Measurements from ENCODE around the gene SLC9A8.
A peak's percentile ranks its signal among the peaks of the same experiment; 100 is the strongest.

SLC9A8 gene

DNA sequence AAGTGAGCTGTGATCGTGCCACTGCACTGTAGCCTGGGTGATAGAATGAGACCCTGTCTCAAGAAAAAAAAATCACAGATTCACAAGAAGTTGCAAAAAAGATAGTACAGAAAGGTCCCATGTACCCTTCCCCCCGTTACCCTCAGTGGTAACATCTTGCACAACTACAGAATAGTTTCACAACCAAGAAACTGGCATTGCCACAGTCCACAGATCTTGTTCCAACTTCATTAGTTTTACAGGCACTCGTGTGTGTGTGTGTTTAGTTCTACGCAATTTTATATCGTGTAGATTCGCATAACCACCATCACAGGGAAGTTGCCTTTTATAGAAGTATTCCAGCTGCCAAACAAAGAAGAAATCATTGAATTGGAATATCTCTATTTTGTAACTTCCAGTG lies 83.6 kb downstream of the SLC9A8 start:
- no peak for DNase-seq

DNA sequence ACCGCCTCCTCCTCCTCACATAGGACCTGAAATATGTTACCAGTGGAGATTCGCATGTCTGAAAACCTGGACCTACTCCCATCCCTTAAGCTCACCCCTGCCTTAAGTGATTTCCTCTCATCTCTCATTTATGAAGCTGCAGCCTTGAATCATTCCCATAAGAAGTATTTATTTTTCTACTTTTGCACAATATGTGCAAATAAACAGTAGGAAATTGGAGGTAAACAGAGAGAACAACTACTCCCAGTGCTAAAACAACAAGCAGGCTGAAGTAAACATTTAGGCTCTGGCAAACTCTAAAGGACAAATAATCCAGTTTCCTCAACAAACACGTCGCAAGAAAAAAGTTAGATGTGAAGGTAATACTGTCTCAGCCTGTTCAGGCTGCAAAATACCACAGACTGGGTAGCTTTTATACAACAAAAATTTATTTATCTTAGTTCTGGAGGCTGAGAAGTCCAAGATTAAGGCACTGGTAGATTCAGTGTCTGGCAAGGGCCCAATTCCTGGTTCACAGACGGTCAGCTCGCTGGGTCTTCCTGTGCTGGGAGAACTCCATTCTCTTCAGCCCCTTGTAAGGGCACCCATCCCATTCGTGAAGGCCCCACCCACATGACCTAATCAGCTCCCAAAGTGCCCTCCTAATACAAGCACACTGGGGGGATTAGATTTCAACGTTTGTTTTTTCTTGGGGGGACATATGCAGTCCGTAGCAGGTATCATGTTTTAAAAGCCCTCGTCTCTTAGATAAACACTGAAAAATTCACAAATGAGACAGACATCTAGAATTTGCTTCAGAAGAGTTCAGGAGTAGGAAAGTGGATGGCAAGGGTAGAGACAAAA lies 87.1 kb downstream of the SLC9A8 start:
- DNase-seq: no peak

DNA sequence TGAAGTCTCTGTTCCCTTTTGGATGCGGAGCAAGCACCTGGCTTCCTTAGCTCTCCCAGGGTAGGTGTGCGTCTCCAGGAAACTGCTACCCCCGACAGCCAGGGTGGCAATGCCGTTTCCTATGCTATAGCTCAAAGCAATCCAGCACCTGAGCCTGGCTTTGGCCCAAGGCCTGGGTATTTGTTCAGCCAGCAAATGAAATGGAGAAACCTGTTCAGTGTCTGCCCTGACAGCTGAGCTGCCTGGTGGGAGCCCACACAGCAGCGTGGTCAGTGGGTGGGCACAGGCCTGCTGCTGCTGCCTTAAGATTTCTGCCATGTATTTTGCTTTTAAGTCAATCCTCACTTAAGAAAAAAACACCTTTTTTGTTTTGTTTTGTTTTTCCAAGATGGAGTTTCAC lies 89.0 kb downstream of the SLC9A8 start:
- no peak for DNase-seq

DNA sequence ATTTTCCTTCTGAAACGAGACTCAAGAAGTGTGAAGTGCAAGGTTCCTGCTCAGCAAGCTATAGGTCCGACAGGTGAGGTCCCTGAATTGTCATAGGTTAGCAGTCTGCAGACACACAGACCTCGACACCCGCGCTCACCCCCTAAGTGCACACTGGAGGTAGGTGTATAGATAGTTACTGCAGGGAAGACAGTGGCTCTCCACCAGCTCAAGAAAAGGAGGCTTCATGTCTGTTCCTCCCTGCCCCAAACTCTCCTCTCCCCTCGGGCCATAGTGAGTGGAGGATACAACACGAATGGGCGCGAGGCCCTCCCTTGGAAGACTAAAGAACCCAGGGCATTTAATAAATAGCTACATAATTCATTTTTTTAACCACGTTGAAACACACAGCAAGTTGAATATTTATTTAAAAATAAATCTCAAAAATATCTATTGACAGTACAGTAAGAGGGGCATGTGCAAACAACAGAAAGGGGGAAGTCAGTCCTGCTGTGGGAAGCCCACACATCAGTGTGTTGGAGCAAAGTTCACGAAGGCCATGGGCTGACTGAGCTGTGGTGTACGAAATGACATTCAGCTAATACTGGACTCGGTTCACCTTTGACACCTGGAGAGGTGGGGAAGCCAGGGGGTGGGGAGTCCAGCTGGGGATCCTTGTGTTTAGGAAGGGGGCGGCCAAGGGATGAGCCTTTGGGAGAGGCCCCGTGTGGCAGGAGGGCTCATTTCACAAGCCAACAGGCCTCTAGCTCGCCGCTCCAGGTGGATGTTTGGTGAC lies 92.0 kb downstream of the SLC9A8 start:
- no peak for DNase-seq

DNA sequence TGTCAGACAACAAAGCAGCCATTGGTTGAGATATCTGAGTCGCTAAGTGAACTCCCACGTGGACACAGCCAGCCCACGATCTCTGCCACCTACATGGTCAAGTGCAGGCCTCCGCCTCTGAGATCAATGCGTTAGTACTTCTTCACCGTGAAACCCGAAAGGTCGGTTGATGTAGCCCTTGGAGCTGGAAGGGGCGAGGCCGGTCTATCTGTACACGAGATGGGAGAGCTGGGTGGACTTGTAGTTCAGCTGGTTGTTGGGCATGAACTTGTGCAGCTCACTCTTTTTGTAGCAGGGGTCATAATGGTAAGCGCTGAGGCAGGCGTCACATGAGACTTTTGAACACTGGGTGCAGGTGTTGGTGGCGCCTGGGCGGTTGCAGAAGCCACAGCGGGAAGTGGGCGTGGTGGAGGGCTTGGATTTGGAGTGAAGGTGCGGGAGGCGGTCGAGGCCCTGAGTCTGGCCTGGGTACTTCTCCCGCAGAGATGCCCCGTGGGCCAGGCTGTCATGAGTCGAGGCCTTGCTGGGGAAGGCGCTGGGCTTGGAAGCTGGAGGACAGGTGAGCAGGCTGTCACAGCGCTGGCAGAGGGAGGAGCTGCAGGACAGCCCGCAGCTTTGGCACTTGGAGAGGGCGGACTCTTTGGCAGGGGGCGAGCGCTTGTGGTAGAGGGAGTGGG lies 92.9 kb downstream of the SLC9A8 start:
- DNase-seq: no peak

DNA sequence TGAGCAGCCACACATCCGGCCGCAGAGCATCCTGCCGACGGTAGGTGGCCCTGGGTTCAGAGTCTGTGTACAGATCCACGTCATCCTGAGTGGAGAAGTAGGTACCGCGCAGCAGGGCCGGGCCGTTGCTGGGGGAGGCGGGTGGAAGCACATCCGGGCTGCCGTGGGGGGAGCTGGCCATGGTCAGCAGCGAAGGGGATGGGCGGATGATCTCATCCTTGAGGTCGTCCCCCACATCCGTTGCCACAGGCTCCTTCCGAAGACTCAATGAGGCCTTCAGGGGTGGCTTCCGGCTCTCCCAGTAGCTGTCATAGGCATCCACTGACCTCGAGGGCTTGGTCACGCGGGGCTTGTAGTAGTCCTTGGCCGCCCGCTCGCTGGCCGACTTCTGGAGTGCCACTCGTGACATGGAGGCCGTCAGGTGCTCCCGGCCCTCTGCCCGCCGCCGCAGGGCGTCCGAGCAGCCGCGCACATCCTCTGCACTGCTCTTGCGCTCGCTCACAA lies 93.5 kb downstream of the SLC9A8 start:
- DNase-seq: no peak

DNA sequence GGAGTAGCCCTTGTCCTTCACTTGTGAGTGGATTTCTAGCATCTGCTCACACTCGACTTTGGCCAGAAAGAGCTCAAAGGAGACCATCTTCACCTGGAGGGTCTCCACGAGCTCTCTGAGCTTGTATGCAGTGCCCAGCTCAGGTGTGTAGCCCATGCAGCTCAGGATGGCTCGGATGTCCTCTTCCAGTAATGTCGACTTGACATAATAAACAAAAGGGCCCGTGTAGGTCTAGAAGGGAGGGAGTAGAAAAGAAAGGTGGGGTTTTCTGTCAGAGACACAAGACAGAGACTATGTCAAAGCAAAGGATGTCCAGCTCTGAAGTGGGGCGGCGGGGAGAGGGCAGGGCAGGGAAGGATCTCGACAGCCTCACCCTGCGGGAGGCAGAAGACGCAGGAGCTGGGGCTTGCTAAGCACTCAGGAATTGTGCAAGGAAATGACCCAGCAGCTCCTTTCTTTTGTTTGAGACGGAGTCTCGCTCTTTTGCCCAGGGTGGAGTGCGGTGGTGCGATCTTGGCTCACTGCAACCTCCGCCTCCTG lies 94.1 kb downstream of the SLC9A8 start:
- DNase-seq: no peak

DNA sequence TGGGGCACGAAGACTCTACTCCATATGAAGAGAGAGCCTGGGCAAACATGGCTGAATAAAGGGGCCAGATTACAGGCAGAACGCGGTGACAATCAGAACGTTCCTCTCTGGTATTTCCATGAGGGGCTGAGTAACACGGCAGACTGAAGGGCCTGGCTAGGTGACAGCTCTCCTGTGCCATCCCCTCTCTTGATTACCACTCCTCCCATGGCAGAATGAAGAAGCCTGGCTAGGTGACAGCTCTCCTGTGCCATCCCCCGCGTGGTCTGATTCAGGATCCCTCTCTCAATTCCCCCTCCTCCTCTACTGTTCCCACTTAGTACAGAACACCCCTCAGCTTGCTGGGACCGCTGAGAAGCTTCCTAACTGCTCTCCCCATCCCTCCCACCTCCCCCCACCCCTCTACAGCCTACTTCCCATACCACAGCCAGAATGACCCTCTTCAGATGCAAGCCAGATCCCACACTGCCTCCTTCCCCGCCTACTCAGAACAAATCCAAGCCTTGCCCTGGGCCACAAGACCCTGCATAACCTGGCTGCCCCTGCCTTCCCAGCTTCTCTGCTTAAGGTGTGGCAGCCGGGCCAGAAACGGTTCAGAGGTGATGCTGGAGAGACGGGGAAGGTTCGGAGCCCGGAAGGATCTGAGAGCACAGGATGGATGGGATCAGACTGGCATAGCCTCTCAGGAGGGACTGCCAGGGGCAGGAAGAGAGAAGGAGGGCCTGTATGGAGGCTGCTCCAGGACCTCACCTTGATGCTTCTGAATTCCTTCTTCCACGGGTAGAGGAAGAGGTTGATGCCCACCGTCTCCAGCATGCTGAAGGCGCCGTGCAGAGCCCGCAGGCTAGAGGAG lies 95.0 kb downstream of the SLC9A8 start:
- no peak for DNase-seq

DNA sequence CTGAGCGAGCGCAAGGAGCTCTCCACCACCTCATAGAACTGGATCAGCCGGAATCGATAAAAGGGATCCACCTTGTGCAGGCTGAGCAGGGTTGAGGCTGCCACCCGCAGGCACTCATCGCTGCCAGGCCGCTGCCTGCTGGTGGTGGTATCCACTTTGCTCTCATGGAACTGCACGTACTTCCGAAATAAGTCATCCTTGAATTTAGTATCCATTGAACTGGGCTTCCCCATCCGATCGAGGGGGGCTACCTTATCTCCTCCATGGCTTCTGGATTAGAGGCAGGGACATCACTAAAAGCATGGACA lies 95.6 kb downstream of the SLC9A8 start:
- no peak for DNase-seq

DNA sequence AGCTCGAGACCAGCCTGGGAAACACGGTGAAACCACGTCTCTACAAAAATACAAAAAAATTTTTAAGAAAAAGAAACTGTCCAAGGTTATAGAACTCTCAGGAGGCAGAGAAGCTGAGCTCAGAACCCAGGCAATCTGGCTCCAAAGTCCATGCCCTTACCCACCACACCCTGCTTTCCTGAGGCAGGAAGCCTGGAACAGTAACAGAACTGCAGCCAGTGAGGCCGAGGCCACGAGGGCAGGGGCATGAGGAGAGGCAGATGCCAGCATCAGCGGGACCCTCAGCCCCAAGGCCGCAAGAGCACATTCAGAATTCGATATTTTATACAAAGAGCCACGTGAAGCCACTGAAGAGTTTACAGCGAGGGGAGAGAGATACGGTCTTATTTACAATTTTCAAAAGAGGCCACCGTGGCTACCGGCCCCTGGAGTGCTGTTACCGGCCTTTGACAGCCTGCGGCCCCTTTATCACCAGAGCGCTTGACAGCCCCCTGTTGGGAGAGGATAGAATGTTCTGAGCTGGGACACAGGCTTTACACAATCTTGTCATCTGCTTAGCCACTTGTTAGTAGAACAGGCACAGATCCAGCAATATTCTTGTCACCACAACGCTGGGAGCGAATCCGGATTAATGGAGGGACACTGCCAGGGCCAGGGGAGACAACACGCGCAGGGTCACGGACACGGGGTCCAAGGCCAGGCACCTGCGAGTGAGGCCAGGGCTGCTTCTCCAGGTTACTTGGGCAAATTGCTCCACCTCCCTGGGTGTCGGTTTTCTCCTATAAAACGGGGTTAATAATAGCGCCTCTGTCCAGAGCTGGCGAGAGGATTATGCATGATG lies 97.1 kb downstream of the SLC9A8 start:
- DNase-seq: no peak

DNA sequence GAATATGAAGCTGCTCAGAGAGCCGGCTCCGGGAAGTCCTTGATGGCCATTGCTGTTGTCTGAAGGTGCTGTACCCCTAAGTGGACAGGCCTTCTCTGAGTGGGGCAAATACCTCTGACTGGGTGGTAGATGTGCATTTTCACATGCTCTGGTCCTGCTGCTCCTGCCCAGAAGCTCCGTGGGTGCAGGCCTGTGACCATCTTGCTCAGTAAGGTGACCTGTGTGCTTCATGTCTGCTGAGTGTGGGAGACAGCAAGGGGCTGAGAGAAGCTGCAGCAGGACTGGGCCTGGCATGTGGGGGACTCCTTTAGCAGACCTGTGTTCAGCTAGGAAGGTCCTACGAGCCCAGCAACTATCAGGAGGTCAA lies 97.7 kb downstream of the SLC9A8 start:
- DNase-seq: no peak

DNA sequence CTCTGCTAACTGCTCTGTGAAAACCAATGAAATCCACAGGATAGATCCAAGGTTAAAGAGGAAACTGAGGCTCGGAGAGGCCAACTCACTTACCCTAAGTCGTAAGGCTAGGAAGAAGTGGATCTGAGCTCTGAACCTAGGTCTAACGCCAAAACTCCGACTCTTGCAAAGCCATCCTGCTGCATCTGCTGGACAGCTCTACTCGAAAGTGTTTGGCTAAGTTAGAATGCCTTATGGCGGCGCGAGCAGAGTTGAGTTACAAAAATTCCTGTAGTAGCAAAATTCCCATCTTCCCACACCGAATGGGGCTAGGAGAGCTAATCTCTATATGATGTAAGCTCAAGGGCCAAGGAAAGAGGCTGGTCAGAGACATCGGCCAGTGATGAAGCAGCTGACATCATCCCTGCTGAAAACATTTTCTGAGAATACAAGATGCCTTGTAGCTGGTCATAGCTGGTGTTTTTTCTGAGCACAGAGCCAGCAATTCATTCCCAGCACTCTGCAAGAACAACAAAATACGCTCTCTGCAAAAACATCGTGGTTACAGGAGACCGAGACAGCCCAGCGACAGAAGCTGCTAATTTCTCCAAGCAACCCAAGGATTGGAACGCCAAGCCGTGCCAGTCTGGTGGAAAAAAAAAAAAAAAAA lies 100.9 kb downstream of the SLC9A8 start:
- no peak for DNase-seq

DNA sequence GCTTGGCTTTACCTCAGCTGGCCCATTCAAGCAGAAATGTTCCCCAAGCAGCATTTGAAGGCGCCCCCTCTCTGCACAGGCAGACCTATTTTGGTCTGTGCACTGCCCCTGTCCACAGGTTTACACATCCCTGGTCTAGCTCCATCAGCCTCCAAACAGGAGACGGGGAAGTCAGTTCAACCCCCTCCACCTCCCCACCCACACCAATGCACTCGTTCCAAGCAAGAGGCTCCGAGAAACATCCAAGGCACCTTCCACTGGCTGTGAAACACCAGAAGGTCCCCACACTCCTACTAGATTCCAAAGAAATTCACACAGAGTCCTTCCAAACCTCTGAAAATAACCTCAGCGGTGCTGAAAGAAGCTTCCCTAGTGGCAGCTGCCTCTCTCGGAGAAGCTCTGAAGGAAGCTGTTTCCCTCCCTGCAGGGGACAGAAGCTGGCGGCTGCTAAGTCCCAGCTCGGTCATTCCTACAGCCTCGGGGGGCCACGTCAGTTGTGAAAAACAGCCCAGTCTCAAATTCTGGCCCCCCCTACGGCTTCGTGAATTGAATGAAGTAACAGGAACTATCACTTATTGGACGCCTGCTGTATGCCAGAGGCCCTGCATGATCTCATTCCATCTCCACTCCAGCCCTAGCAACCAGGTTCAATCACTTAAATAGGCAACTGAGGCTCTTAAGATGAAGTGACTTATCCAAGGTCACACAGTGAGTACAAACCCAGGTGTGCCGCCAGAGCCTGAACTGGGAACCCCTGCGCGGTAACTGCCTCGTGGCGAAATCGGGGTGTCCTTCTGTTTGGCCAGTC lies 101.9 kb downstream of the SLC9A8 start:
- DNase-seq: no peak

DNA sequence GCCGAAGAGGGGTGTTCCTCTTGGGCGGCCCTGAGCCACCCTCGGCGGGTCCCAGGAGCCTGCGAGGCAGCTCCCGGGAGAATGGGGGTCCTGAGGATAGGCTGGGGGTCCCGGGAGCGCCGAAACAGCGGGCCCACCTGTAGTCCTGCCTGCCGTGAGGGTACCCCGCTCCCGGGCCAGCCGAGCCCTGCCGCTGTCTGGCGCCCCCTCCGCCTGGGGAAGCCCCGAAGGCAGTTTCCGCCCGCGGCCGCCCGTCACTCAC lies 102.4 kb downstream of the SLC9A8 start:
- no peak for DNase-seq

DNA sequence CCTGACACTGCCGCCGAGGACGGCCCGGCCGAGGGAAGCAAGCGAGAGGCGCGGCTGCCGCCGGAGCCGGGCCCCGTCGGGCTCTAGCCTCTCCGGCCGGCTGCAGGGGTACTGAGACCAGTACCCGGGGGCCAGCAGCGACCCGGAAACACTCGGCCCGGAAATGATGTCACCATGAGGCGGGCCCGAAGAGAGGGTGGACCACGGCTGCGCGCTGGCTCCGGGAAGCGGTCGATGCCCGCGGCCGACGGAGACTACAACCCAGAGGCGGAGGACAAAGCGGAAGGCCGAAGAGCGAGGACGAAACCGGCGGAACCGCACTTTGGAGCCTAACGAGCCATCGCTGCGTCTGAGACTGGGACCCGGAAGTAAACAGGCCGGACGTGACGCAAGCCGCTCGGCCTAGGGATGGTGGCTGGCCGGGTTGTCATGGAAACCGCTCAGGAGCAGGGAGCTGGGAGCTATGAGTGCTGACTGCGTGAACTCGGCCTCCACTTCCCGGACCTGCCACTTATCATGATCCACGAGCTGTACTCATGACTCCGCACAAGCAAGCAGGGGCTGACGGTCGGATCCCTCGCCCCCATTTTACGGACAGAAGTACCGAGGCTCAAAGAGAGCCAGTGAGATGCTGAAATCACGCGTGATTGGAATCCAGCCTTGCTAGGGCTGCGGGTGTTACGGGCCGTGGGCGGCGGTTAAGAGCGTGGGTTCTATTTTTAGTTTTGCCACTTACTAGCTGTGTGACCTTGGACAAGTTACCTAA lies 102.9 kb downstream of the SLC9A8 start, which contains the start of gene SPATA2:
SPATA2 (minus strand) TSS at position 150 of the 766 bp plus-strand sequence. CDS start 7,039 bp downstream, outside the sequence.
- DNase-seq: peak; percentile 43

DNA sequence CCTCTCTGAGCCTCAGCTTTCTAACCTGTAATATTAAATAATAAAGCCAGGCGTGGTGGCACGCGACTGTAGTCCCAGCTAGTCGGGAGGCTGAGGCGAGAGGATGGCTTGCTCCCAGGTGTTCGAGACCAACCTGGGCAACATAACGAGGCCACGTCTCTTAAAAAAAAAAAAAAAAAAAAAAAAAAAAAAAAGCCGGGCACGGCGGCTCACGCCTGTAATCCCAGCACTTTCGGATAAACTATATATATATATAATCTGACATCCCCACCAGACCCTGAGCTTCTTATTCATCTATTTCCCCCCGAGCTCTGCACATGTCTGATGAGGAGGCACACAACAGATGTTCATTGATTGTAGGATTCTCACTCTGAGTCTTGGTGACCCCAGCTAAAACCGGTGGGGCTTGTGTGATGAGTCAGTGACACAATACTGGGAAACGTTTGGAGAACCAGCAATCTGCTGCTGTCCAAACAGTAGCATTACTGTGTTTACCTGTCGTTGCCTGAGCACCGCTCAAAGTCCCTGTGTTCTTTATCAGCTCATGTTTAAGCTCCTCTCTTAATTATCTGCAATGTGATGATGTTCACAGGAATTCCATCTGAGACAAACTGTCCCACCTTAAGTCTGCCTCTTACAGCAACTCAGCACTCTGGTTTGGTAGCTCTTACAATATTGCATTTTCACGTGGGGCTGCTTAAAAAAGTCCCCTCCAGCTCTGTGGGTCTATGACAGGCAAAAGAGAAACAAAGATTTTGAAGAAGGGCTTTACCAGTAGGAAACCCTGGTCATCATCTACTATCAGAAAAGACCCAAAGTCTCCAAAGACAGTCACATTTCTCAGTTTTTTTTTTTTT lies 103.7 kb downstream of the SLC9A8 start:
- no peak for DNase-seq

DNA sequence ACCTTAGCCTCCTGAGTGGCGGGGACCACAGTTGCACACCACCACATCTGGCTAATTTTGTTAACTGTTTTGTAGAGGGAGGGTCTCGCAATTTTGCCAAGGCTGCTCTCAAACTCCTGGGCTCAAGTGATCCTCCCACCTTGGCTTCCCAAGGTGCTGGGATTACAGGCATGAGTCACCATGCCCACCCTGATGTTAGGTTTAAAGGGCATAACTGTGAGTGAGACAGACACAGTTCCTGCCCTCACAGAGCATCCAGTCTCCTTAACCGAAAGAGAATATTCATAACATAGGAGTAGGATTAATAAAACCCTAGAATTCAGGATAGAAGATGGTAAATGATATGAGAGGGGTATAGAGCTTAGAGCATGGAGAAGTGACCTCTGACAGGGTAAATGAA lies 105.8 kb downstream of the SLC9A8 start:
- DNase-seq: no peak

DNA sequence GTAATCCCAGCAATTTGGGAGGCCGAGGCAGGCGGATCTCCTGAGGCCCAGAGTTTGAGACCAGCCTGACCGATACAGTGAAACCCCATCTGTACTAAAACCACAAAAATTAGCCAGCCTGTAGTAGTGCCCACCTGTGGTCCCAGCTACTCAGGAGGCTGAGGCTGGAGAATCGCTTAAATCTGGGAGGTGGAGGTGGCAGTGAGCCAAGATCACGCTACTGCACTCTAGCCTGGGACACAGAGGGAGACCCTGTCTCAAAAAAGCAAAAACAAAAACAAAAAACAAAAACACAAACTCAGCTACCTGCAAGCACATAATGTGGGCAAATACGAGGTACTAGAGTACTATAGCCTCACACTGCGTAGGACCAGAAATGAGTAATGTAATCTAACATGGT lies 106.4 kb downstream of the SLC9A8 start:
- DNase-seq: no peak

DNA sequence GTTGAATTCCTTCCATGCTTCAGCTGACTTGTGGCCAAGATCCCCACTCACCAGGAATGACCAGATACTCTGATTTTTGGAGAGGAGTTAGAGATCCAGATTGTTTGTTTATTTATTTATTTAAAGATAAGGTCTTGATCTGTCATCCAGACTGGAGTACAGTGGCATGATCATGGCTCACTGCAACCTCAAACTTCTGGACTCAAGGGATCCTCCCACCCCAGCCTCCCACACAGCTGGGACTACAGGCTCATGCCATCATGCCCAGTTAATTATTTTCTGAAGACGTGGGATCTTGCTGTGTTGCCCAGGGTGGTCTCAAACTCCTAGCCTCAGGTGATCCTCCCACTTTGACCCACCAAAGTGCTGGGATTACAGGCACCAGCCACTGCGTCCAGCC lies 106.8 kb downstream of the SLC9A8 start:
- no peak for DNase-seq

Measured in NCI-H524 treated with DMSO at 0.1 percent for 48 hours (cell line).